Measurements from ENCODE around the gene RND1. TPM values are rescaled to one million over a fixed set of nuclear protein-coding genes. Genes with fewer than 3 reads are reported as not detected.

Gene RND1
- total RNA-seq, 1 donor from 2014 or later: 4.7 TPM

DNA sequence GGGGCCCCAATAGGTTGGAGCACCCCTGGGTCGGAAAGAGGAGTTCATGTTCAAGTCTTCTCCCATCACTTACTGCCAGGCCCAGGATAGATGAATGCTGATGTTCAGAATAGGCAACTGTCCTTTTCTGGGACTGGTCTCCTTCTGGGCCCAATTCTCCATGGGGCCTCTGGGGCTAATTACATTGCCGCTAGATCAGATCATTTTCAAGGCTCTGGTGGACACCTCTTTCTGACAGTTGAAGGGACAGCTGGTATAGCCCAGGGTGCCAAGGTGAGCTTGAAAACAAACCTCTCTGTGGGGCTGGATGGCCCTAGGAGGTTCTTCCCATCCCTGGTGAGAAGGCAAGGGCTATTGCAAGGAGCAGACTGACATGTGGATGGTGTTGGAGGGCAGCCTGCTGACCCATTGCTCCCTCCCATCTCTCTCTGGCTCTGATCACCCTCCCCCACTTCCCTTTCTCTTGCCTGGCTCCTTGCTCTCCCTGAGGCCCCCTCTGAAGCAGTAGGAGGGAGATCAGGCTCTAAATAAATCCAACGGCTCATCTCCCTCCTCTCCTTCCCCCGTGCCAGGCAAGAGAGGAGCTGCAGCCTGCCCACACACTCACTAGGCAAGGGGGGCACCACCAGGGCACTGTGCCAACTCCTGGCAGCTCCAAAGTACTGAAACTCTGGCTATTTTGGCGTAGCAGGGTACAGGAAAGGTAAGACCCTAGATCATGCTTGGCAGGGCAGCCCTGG, 45.5 kb downstream of the RND1 start:
- peaks cover 28% of the 10 kb centered on the region for H3K27me3 Mint-ChIP-seq (ENCODE audit: low read depth)

DNA sequence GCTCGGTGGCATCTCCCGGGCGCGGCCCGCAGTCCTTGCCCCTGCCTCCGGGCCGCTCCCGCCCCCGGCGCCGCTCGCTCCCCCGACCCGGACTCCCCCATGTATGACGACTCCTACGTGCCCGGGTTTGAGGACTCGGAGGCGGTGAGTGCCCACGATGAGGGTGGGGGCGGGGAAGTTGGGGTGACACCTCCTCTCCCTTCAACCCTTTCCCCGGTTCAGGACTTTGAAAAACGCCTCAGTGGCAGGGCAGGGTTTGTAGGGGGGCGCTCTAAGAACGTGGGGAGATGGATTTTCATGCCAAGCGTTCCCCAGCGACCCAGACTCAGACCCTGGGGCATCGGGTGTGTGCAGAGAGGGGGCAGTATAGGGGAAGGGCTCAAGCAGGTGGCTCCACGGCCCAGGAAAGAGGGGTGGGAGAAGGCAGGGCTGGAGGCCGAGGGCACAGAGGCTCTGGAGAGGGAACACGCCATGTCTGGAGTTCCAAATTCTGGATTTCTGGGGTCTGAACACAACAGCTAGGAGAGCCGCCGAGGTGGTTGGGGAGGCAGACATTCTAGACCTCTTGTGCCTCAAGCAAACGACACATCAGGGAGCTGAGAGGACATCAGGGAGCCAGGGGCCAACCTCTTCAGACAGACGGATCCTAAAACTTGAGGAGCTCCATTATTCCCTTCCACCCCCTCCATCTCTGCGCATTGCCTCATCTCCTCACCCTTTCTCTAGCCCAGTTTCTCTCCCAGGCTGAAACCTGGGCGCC, 46.7 kb downstream of the RND1 start:
- no peaks in the 10 kb centered on the region for H3K36me3 Mint-ChIP-seq (ENCODE audit: low read depth)
- H3K4me1 Mint-ChIP-seq (ENCODE audit: low read depth): peaks cover 21% of the 10 kb centered on the region
- intact Hi-C loops (cut with micrococcal nuclease): no loop called here
- DNase-seq (ENCODE audit: low spot score): no peak
- no peaks in the 10 kb centered on the region for H3K9me3 Mint-ChIP-seq
- peaks cover 28% of the 10 kb centered on the region for H3K27me3 Mint-ChIP-seq (ENCODE audit: low read depth)
- H3K27ac Mint-ChIP-seq: no peak overlapping the region
- H3K4me3 Mint-ChIP-seq (ENCODE audit: low read depth): peak overlapping the region; percentile 76

More for the DNA sequence above, 45.5 kb downstream of the RND1 start:
- no peaks in the 10 kb centered on the region for H3K9me3 Mint-ChIP-seq
- DNase-seq (ENCODE audit: low spot score): no peak
- H3K4me3 Mint-ChIP-seq (ENCODE audit: low read depth): peak overlapping the region; percentile 64
- intact Hi-C loops (cut with micrococcal nuclease): no loop called here
- H3K4me1 Mint-ChIP-seq (ENCODE audit: low read depth): peaks cover 21% of the 10 kb centered on the region
- no peaks in the 10 kb centered on the region for H3K36me3 Mint-ChIP-seq (ENCODE audit: low read depth)
- H3K27ac Mint-ChIP-seq: no peak overlapping the region

DNA sequence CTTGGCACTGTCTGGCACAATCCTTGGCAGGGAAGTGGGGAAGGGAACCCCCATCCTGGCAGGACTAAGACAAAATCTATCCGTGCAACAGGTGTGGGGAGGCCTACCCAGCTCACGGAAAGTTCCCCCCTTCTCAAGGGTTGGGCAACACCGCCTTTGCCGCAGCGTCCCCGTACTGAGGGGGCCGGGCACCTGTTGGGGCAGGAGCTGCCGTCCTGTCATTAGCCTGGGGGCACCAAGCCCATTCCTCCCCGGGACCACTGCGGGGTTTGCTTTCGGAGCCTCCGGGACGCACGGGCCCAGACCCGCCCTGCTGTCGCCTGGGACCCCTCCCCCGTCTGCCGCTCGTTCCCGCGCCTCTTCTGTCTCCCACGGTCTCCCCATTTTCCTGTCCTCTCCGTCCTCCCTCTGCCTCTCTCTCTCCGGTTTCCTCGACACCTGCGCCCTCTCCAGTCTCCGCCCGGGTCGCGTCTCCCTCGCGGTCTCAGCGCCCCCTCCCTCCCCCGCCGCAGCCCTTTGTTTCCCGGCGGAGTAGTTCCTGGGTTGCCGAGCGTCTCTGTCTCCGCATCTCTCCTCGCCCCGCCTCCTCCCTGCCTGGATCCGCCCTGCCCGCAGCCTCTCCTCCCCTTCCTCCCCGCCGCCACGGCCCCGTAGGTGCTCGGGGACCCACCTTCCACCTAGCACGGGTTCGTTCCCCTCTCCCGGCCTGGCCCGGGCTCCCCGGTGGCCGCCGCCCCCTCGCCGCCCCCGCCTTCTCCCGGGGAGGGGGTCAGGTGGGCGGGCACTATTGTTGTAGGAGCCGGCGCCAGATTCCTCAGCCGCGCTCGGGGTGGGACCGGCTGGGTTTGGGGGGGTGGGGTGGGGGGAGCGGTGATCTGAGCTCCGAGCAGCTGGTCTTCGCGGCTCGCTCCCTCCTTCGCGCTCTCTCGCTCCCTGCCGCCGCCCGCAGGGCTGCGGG, 47.5 kb downstream of the RND1 start, which contains the start of gene CACNB3:
TSS of gene CACNB3 (plus strand) at position 624 of the 958 bp plus-strand sequence. CDS start 434 bp downstream, outside the sequence.
- Mint-ChIP-seq H3K27me3 (ENCODE audit: low read depth) (peaks cover 28% of the 10 kb centered on the region), H3K4me1 (ENCODE audit: low read depth) (peaks cover 25% of the 10 kb centered on the region), H3K4me3 (ENCODE audit: low read depth) (peak within 1 kb of the TSS; percentile 85), H3K36me3 (ENCODE audit: low read depth) (no peaks in the 10 kb centered on the region), H3K27ac (no peak within 1 kb of the TSS), H3K9me3 (no peaks in the 10 kb centered on the region)
- DNase-seq (ENCODE audit: low spot score): peak; percentile 72
- intact Hi-C loops (cut with micrococcal nuclease): no loop called here

DNA sequence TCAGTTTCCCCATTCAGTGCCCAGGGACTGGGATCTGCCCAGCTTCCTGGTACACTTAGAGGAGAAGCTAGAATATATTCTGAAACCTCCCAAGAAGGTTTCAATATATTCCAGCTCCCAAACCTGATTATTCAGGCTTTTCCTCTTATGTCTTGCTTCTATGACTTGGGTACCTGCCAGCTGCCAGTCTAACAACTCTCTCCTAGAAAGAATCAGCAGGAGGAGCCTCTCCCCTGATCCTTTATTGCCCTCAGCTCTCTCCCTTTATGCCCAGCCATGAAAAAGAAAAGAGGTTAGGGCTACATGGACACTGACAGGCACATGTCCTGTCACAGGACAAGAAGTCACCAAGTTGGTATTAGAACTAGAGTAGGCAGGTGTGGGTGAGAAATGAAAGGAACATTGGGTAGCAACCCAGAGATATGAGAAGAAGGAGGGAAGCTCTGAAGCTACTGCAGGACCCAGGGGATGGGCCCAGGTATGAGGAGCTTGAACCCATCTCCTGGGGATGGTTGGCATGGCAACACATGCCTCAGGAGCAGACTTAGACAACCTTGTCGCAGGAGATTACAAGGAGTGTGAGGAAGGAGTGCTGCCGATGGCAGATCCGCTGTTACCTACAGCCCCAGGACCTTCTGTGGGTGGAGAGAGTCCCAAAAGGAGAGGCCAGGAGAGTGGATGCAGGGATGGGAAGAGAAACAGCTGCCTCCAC, 49.4 kb downstream of the RND1 start:
- no peak overlapping the region for H3K27ac Mint-ChIP-seq
- H3K9me3 Mint-ChIP-seq: no peaks in the 10 kb centered on the region
- H3K4me3 Mint-ChIP-seq (ENCODE audit: low read depth): peak overlapping the region; percentile 85
- H3K27me3 Mint-ChIP-seq (ENCODE audit: low read depth): peaks cover 28% of the 10 kb centered on the region
- no peaks in the 10 kb centered on the region for H3K36me3 Mint-ChIP-seq (ENCODE audit: low read depth)
- intact Hi-C loops (cut with micrococcal nuclease): no loop called here
- no peak for DNase-seq (ENCODE audit: low spot score)
- H3K4me1 Mint-ChIP-seq (ENCODE audit: low read depth): peaks cover 25% of the 10 kb centered on the region

DNA sequence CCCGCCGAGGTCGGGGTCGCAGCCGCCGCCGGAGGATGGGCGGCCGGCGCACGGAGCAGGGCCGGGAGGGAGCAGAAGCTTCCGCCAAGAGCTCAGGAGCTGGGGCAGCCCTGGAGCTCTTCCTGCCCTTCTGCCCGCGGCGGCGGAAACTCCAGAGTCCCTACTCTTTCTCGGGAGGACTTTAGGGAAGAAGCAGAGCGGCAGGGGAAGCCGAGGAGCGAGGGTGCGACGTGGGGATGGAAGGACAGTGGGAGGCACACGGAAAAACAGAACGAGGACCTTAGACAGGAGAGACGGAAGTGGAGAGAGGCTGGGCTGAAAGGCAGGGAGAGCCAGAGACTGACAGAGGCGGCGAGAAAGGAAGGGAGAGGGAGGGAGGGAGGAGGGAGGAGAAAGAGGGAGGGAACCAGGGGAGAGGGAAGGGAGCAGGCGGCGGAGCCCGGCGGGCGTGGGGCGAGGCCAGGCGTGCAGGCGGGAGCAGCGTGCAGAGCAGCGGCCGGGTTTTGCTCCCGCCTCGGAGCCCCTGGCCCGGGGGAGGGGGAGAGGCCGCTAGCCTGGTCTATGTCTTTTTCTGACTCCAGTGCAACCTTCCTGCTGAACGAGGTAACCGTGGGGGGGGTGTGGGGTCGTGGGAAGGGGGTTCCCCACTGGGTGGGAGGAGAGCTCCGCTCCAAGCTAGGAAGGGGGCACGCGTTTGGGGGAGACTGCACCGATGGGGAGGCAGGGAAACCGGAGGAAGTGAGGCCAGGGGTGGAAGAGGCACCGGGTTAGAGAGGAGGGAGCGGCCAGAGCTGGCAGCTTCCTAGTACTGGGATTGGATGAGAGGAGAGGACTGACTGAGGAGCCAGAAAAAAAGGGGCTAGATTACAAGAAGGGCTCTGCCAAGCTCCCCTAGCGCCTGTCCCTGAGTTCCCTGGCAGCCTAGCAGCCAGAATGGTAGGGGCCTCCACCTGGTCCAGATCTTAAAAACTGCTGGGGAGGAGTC, 50.3 kb downstream of the RND1 start:
- H3K4me1 Mint-ChIP-seq (ENCODE audit: low read depth): peaks cover 25% of the 10 kb centered on the region
- peak; percentile 20 for DNase-seq (ENCODE audit: low spot score)
- H3K27me3 Mint-ChIP-seq (ENCODE audit: low read depth): peaks cover 25% of the 10 kb centered on the region
- H3K36me3 Mint-ChIP-seq (ENCODE audit: low read depth): no peaks in the 10 kb centered on the region
- intact Hi-C loops (cut with micrococcal nuclease): no loop called here
- peak overlapping the region; percentile 48 for H3K27ac Mint-ChIP-seq
- H3K4me3 Mint-ChIP-seq (ENCODE audit: low read depth): peak overlapping the region; percentile 85
- H3K9me3 Mint-ChIP-seq: no peaks in the 10 kb centered on the region

DNA sequence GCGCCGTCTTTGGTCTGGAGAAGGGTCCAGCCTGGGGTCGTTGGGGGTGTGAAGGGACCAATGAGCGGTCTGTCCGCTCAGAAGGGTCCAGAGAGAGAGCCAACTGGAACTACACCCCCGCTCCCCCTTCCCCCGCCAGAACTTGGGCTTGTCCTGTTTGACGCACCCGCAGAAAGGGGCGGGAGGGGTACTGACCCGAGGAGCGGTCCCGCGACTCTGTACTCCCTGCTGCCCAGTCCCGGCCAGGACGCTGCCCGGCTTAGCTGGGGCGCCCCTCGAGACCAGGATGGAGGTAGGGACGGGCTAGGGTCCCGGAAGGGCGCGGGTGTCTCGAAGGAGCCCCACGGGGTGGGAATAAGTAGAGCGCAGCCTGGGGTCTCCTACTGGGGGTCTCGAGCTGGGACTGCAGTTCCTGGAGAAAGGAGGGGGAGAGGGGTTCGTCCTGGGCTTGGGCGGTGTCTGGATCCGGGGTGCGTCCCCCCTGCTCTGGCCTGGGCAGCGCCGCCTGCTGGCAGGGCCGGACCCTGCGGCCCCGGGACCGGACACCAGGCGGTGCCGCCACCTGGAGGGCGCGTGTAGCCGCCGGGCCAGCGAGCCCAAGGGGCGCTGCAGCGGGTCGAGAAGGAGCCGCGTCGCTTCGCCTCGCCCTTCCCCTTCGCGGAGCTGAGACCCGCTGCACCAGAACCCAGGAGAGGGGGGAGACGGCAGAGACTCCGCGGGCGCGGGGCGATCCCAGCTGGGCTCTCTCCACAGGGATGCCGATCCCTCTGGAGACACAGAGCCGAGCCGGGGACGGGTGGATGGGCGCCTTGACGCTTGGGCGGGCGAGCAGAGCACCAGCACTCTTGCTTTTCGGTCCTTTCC, 51.2 kb downstream of the RND1 start:
- intact Hi-C loops (cut with micrococcal nuclease): no loop called here
- peak; percentile 75 for DNase-seq (ENCODE audit: low spot score)
- Mint-ChIP-seq H3K4me3 (ENCODE audit: low read depth) (peak overlapping the region; percentile 85), H3K4me1 (ENCODE audit: low read depth) (peaks cover 25% of the 10 kb centered on the region), H3K27me3 (ENCODE audit: low read depth) (peaks cover 23% of the 10 kb centered on the region), H3K27ac (peak overlapping the region; percentile 61), H3K36me3 (ENCODE audit: low read depth) (no peaks in the 10 kb centered on the region), H3K9me3 (no peaks in the 10 kb centered on the region)

DNA sequence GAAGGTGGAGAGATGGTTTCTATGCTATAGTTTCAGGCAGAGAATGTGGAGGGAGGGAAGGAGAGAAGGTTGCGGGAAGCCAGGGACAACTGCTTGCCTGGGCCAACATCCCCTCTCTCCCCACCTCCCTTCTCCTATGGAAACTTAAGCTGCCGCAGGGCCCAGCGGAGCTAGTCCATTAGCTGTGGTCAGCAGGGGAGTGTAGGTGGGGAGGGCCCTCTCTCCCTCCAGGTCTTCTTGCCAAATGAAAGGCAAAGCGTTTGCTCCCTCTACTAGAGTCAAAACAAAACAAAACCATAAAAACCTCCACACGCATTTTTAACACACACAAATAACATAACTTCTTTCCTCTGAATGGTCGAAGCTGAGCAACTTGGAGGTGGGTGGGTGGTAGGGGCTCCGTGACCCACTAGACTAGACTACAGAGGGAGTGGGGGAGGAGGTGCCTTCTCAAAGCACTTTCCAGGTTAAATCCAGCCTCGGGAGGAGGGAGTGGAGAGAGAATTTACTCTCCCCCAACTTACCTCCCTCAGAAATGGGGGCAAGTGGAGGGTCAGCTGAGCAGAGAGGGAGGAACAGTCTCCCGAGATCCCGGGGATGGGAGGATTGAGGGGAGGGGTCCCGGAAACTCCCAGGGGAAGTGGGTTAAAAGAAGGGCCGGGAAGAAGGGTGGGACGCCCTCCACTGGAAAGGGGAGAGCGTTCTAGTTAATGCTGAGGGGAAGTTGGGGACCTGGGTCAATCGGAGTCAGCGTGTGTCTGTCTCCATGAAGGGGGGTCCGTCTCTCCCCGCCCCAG, 52.0 kb downstream of the RND1 start:
- Mint-ChIP-seq H3K4me1 (ENCODE audit: low read depth) (peaks cover 20% of the 10 kb centered on the region), H3K4me3 (ENCODE audit: low read depth) (peak overlapping the region; percentile 85), H3K36me3 (ENCODE audit: low read depth) (no peaks in the 10 kb centered on the region), H3K27ac (peak overlapping the region; percentile 45), H3K27me3 (ENCODE audit: low read depth) (peaks cover 16% of the 10 kb centered on the region), H3K9me3 (no peaks in the 10 kb centered on the region)
- no peak for DNase-seq (ENCODE audit: low spot score)
- intact Hi-C loops (cut with micrococcal nuclease): no loop called here

DNA sequence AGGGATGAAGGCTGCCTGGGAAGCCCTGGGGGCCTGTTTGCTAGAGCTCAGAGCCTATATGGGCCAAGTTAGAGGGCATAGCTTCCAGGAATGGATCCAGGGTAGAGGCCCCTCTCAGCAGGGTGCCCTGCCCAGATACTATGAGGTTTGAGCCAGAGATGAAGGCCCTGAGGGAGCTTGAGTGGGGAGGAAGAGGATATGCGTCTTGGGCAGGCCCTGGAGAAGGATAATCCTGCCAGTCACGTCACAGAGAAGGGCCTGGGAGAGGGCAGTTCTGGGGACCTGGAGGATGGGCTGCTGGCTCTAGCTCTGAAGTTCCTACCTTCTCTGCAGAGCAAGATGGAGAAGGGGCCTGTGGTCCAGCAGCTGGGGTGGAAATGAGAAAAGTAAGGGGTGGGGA, 53.3 kb downstream of the RND1 start:
- Mint-ChIP-seq H3K4me3 (ENCODE audit: low read depth) (peak overlapping the region; percentile 20), H3K36me3 (ENCODE audit: low read depth) (no peaks in the 10 kb centered on the region), H3K27ac (no peak overlapping the region), H3K4me1 (ENCODE audit: low read depth) (peaks cover 18% of the 10 kb centered on the region), H3K27me3 (ENCODE audit: low read depth) (peaks cover 10% of the 10 kb centered on the region), H3K9me3 (no peaks in the 10 kb centered on the region)
- no peak for DNase-seq (ENCODE audit: low spot score)
- intact Hi-C loops (cut with micrococcal nuclease): no loop called here

DNA sequence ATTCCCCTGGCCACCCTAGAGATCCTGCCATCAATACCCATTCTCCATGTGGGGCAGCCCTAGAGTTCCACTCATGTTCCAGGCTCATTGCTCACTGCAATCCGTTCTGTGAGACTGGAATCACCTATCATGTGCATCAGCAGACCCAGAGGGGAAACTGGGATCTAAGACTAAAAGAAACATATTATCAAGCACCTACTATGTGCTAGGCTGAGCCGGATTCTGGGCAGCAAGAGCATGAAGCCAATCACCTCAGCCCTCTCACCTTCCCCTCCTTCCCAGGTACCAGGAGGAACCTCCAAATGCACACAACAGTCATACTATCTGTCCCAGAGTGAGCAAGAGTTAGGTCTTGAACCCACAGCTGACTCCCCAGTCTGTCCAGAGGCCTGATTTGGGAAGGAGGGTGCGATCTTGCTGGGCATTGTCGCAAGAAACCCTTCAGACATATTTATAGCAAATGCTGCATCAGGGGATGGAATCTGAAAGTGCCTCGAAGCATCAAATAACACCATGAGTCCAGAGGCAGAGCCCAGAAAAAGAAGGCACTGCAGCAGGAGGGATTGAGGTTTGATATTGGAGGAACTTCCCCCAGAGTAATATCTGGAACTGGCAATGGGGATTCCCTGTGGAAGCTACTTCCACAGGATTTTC, 54.1 kb downstream of the RND1 start:
- H3K9me3 Mint-ChIP-seq: no peaks in the 10 kb centered on the region
- no peak overlapping the region for H3K4me3 Mint-ChIP-seq (ENCODE audit: low read depth)
- peaks cover 4% of the 10 kb centered on the region for H3K27me3 Mint-ChIP-seq (ENCODE audit: low read depth)
- H3K4me1 Mint-ChIP-seq (ENCODE audit: low read depth): peaks cover 15% of the 10 kb centered on the region
- H3K36me3 Mint-ChIP-seq (ENCODE audit: low read depth): no peaks in the 10 kb centered on the region
- no peak overlapping the region for H3K27ac Mint-ChIP-seq
- intact Hi-C loops (cut with micrococcal nuclease): no loop called here
- no peak for DNase-seq (ENCODE audit: low spot score)

All from activated T-helper 2 cell treated with anti-CD3 and anti-CD28 coated beads, Interferon-gamma antibody, Interleukin-2, Interleukin-4, amounts not matched to agents 10 μg/mL and 5 μg/mL and 100 μg/mL, durations not matched to agents 14 hours and 24 hours and 36 hours (primary cell).